ENCODE results near the gene IL19.

- TF ChIP-seq RAD21 (IDR thresholded peaks at IDR 0.05): no peak
- TF ChIP-seq MAX (IDR thresholded peaks at IDR 0.05): no peak
- no peak for TF ChIP-seq CTCF (IDR thresholded peaks at IDR 0.05; ENCODE audit: low read depth, low read length, missing input control)
- TF ChIP-seq TAF1 (conservative IDR thresholded peaks at IDR 0.05): no peak
- no peak for TF ChIP-seq ZBTB33 (IDR thresholded peaks at IDR 0.05)
- no peak for TF ChIP-seq REST (IDR thresholded peaks at IDR 0.05)
- TF ChIP-seq SP1 (IDR thresholded peaks at IDR 0.05): no peak
- TF ChIP-seq ATF3 (IDR thresholded peaks at IDR 0.05): no peak
These were observed 113.3 kb downstream of the IL19 start for GRCh38 chr1:206883876-206884275.

All from liver (tissue), 3 donors.